Colonic mucosa (tissue), 4 donors: ENCODE data around the gene COL16A1. TPM values are rescaled to one million over a fixed set of nuclear protein-coding genes. Genes with fewer than 3 reads are reported as not detected.
A peak's percentile ranks its signal among the peaks of the same experiment; 100 is the strongest.

Experiments used
- DNase-seq: peaks from one replicate; pipeline ENCODE4 v3.0.0-alpha.2; 2020
- H3K27ac ChIP-seq: fragments of 200-600 bp; one replicate; pipeline ENCODE4 v1.8.0; 2021
- H3K27me3 ChIP-seq: fragments of 200-600 bp; one replicate; pipeline ENCODE4 v1.8.0; 2021
- H3K36me3 ChIP-seq: fragments of 200-600 bp; one replicate; pipeline ENCODE4 v1.8.0; 2021
- H3K4me1 ChIP-seq: fragments of 200-600 bp; one replicate; pipeline ENCODE4 v1.8.0; 2021; ENCODE audit warnings: mild to moderate bottlenecking
- H3K4me3 ChIP-seq: fragments of 200-600 bp; one replicate; pipeline ENCODE4 v1.8.0; 2021
- H3K9ac ChIP-seq, 2 donors: one replicate each; pipeline ENCODE4 v1.7.0; 2013; ENCODE audit warnings: control low read depth in 2 of 2, low read depth in 2 of 2, low read length in 2 of 2
- H3K9me3 ChIP-seq: fragments of 200-600 bp; one replicate; pipeline ENCODE4 v1.8.0; 2021
- intact Hi-C: fragments of 100-400 bp; cut with DNase I; formaldehyde crosslinking; loops from one replicate; pipeline ENCODE4 v1.14.1; 2022
- total RNA-seq, 2 donors: library from RNA; stranded (reverse); fragmentation: NEBNext Ultra II Directional in 1 of 2; extraction: Animal tissue kit (Norgen Biotek cat#: 25700) in 1 of 2; gene quantifications; one replicate each; pipeline ENCODE4 v1.2.1, GENCODE V29; 2021
- TF ChIP-seq, protein P1 (sequence below): fragments of 200-600 bp; IDR thresholded peaks from one replicate; pipeline ENCODE4 v1.8.0; 2022; ENCODE audit warnings: antibody characterized with exemption, mild to moderate bottlenecking
- donor health status: healthy.
- donor health status: DM: no; HTN: no; CAD: no.
- donor health status: DM: no; HTN: no; CAD: no.

Gene COL16A1
- total RNA-seq, 2 donors from 2014 or later = 9.0 to 15.4 TPM

GRCh38 chr1:31688233-31688918, 15.4 kb downstream of the COL16A1 start:
- Histone ChIP-seq H3K4me1 (no peaks in the 10 kb centered on the region), H3K27me3 (no peaks in the 10 kb centered on the region), H3K27ac (no peak overlapping the region), H3K4me3 (no peak overlapping the region), H3K9me3 (no peaks in the 10 kb centered on the region), H3K9ac (no peak overlapping the region), H3K36me3 (no peaks in the 10 kb centered on the region)
- no peak for DNase-seq
- intact Hi-C loops = no loop called here
- TF ChIP-seq, protein P1, sequence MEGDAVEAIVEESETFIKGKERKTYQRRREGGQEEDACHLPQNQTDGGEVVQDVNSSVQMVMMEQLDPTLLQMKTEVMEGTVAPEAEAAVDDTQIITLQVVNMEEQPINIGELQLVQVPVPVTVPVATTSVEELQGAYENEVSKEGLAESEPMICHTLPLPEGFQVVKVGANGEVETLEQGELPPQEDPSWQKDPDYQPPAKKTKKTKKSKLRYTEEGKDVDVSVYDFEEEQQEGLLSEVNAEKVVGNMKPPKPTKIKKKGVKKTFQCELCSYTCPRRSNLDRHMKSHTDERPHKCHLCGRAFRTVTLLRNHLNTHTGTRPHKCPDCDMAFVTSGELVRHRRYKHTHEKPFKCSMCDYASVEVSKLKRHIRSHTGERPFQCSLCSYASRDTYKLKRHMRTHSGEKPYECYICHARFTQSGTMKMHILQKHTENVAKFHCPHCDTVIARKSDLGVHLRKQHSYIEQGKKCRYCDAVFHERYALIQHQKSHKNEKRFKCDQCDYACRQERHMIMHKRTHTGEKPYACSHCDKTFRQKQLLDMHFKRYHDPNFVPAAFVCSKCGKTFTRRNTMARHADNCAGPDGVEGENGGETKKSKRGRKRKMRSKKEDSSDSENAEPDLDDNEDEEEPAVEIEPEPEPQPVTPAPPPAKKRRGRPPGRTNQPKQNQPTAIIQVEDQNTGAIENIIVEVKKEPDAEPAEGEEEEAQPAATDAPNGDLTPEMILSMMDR = no peak

GRCh38 chr1:31687601-31688000, 16.2 kb downstream of the COL16A1 start:
- Histone ChIP-seq H3K27me3 (no peaks in the 10 kb centered on the region), H3K9me3 (no peaks in the 10 kb centered on the region), H3K4me1 (no peaks in the 10 kb centered on the region), H3K4me3 (no peak overlapping the region), H3K36me3 (no peaks in the 10 kb centered on the region), H3K9ac (no peak overlapping the region), H3K27ac (no peak overlapping the region)
- DNase-seq = no peak
- TF ChIP-seq, protein P1 = no peak
- intact Hi-C loops = no loop called here

- H3K4me3 ChIP-seq = no peak overlapping the region
- no peaks in the 10 kb centered on the region for H3K9me3 ChIP-seq
- H3K27me3 ChIP-seq = no peaks in the 10 kb centered on the region
- H3K9ac ChIP-seq = no peak overlapping the region
- H3K36me3 ChIP-seq = no peaks in the 10 kb centered on the region
- no peak for DNase-seq
- TF ChIP-seq, protein P1 = no peak
- intact Hi-C loops = no loop called here
- no peak overlapping the region for H3K27ac ChIP-seq
- no peaks in the 10 kb centered on the region for H3K4me1 ChIP-seq
Measured at GRCh38 chr1:31685795-31686194, 18.0 kb downstream of the COL16A1 start.

DNA sequence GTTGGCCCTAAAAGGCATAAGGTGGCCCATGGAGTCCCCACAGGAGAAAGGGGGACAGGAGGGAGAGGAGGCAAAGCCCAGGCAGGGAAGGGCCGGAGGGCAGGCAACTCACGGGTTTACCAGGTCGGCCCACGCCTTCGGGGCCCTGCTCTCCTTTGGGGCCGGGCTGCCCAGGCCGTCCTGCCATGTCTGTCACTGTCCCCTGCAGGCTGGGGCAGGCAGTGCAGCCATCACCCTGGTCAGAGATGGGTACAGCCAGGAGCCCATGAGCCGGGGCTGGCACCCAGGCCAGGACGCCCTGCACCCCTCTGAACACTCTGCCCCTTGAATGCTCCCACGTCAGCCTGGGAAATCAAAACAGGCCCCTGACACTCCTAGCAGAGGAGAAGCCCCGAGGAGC, 19.8 kb downstream of the COL16A1 start:
- H3K27ac ChIP-seq = no peak overlapping the region
- no peaks in the 10 kb centered on the region for H3K27me3 ChIP-seq
- H3K9ac ChIP-seq = no peak overlapping the region
- DNase-seq = peak; percentile 49
- H3K4me1 ChIP-seq = no peaks in the 10 kb centered on the region
- H3K9me3 ChIP-seq = no peaks in the 10 kb centered on the region
- TF ChIP-seq, protein P1 = peak; percentile 54
- intact Hi-C loops = no loop called here
- H3K4me3 ChIP-seq = no peak overlapping the region
- no peaks in the 10 kb centered on the region for H3K36me3 ChIP-seq

- TF ChIP-seq, protein P1 = no peak
- Histone ChIP-seq H3K9ac (no peak overlapping the region), H3K4me3 (no peak overlapping the region), H3K27ac (no peak overlapping the region), H3K4me1 (no peaks in the 10 kb centered on the region), H3K27me3 (no peaks in the 10 kb centered on the region), H3K9me3 (no peaks in the 10 kb centered on the region), H3K36me3 (no peaks in the 10 kb centered on the region)
- intact Hi-C loops = no loop called here
- no peak for DNase-seq
Measured at GRCh38 chr1:31681415-31681814, 22.4 kb downstream of the COL16A1 start.
